ENCODE results near the gene NPRL2.

The NPRL2 gene

GRCh38 chr3:50347187-50347813, 3.3 kb downstream of the NPRL2 start:
- DNase-seq: peak; percentile 77

- DNase-seq: peak; percentile 87
Observed at GRCh38 chr3:50345586-50346234, 4.9 kb downstream of the NPRL2 start, which contains the start of gene ZMYND10. TSS of gene ZMYND10 (minus strand) at chr3:50345732. CDS start at chr3:50345579, 153 bp downstream.

GRCh38 chr3:50345008-50345407, 5.6 kb downstream of the NPRL2 start:
- DNase-seq: no peak

- DNase-seq: no peak
Observed at GRCh38 chr3:50342813-50343633, 7.6 kb downstream of the NPRL2 start.

- DNase-seq: no peak
Observed at GRCh38 chr3:50341996-50342650, 8.5 kb downstream of the NPRL2 start.

- DNase-seq: no peak
Observed at GRCh38 chr3:50341537-50341936, 9.0 kb downstream of the NPRL2 start.

- DNase-seq: peak; percentile 46
Observed at GRCh38 chr3:50340448-50341329, 9.9 kb downstream of the NPRL2 start, which contains the start of gene RASSF1. TSS of gene RASSF1 (minus strand) at chr3:50340836. CDS start at chr3:50340805, 31 bp downstream.

GRCh38 chr3:50340147-50340447, 10.5 kb downstream of the NPRL2 start:
- no peak for DNase-seq

- no peak for DNase-seq
Observed at GRCh38 chr3:50339485-50340146, 11.0 kb downstream of the NPRL2 start.

- no peak for DNase-seq
Observed at GRCh38 chr3:50338965-50339364, 11.6 kb downstream of the NPRL2 start.

- peak; percentile 97 for DNase-seq
Observed at GRCh38 chr3:50337175-50337861, 13.3 kb downstream of the NPRL2 start.

GRCh38 chr3:50336452-50337174, 14.0 kb downstream of the NPRL2 start:
- no peak for DNase-seq

- no peak for DNase-seq
Observed at GRCh38 chr3:50334339-50335075, 16.1 kb downstream of the NPRL2 start.

GRCh38 chr3:50333744-50334328, 16.7 kb downstream of the NPRL2 start:
- DNase-seq: no peak

- DNase-seq: no peak
Observed at GRCh38 chr3:50331364-50331907, 19.1 kb downstream of the NPRL2 start.

- no peak for DNase-seq
Observed at GRCh38 chr3:50330330-50330729, 20.2 kb downstream of the NPRL2 start.

GRCh38 chr3:50327943-50328691, 22.5 kb downstream of the NPRL2 start, which contains the start of gene TUSC2:
TSS of gene TUSC2 (minus strand) at chr3:50328223. CDS start at chr3:50328099, 124 bp downstream.
- DNase-seq: peak; percentile 96

GRCh38 chr3:50327129-50327528, 23.4 kb downstream of the NPRL2 start:
- no peak for DNase-seq

Measured in retina (tissue), 1 donor.